Mucosa of descending colon (tissue), 3 donors: ENCODE data around the gene EXT2. TPM values are rescaled to one million over a fixed set of nuclear protein-coding genes. Genes with fewer than 3 reads are reported as not detected.

Experiments
- ATAC-seq: fragments of 200-7000 bp; cut with Tn5 transposase; one replicate; pipeline ENCODE4 v1.9.1; 2020; ENCODE audit warnings: mild to moderate bottlenecking, moderate library complexity
- DNase-seq, 3 donors: peaks; one replicate each; pipeline ENCODE4 v3.0.0-alpha.2; 2020
- H3K36me3 ChIP-seq: fragments of 200-600 bp; one replicate; pipeline ENCODE4 v1.8.0; 2021; ENCODE audit warnings: low read depth, mild to moderate bottlenecking
- H3K4me1 ChIP-seq: fragments of 200-600 bp; one replicate; pipeline ENCODE4 v1.8.0; 2021; ENCODE audit warnings: low read depth, mild to moderate bottlenecking
- H3K4me3 ChIP-seq: fragments of 200-600 bp; one replicate; pipeline ENCODE4 v1.8.0; 2021; ENCODE audit warnings: mild to moderate bottlenecking
- H3K9me3 ChIP-seq: fragments of 200-600 bp; one replicate; pipeline ENCODE4 v1.8.0; 2021; ENCODE audit warnings: mild to moderate bottlenecking
- intact Hi-C, 2 donors: fragments of 100-400 bp; cut with DNase I in 1 of 2; cut with micrococcal nuclease in 1 of 2; formaldehyde crosslinking; loops; one replicate each; pipeline versions ENCODE4 v1.11.0 to v1.11.1; 2022; cut with DNase I, micrococcal nuclease
- total RNA-seq, 3 donors: library from RNA; stranded (reverse); fragmentation: NEBNext Ultra II Directional in 2 of 3; extraction: Animal tissue kit (Norgen Biotek cat#: 25700) in 2 of 3; gene quantifications; one replicate each; pipeline versions ENCODE4 v1.2.1 to v1.2.4, GENCODE V29; 2021 to 2023
- TF ChIP-seq, protein P1 (sequence below): fragments of 200-600 bp; IDR thresholded peaks from one replicate; pipeline ENCODE4 v1.8.0; 2022; ENCODE audit warnings: antibody characterized with exemption, mild to moderate bottlenecking
- donor health status: DM: no; HTN: no; CAD: no; lungs with moderate emphysema.
- donor health status: DM: no; HTN: no; CAD: no.
- donor health status: DM: no; HTN: yes; CAD: no.

Gene EXT2
- total RNA-seq, 3 donors from 2014 or later, result 53.3 to 59.7 (median 57.2) TPM

DNA sequence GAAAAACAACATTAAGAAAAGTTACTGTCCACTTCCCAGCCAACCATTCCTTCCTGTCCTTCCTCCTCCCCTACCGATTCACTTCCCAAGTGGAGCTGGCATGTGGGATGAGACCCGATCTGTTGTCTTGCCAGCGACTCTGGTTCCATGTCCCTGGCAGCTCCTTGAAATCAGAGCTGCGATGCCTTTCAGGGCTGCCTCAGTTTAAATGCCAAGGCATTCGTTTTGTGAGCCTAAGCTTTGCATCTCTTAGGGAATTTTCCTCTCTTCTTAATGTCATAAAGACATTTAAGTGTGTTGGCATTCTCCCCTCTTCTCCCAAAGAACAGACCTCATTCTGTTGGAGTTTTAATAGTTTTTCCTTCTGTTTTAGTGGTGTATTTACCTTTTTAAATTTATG lies 98.4 kb downstream of the EXT2 start:
- ATAC-seq, result no peak
- TF ChIP-seq, protein P1, sequence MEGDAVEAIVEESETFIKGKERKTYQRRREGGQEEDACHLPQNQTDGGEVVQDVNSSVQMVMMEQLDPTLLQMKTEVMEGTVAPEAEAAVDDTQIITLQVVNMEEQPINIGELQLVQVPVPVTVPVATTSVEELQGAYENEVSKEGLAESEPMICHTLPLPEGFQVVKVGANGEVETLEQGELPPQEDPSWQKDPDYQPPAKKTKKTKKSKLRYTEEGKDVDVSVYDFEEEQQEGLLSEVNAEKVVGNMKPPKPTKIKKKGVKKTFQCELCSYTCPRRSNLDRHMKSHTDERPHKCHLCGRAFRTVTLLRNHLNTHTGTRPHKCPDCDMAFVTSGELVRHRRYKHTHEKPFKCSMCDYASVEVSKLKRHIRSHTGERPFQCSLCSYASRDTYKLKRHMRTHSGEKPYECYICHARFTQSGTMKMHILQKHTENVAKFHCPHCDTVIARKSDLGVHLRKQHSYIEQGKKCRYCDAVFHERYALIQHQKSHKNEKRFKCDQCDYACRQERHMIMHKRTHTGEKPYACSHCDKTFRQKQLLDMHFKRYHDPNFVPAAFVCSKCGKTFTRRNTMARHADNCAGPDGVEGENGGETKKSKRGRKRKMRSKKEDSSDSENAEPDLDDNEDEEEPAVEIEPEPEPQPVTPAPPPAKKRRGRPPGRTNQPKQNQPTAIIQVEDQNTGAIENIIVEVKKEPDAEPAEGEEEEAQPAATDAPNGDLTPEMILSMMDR, result no peak
- H3K9me3 ChIP-seq, result peaks cover 6% of the 10 kb centered on the region
- no peak overlapping the region for H3K4me3 ChIP-seq
- intact Hi-C loops, result no loop called here
- H3K4me1 ChIP-seq, result no peaks in the 10 kb centered on the region
- H3K36me3 ChIP-seq, result no peaks in the 10 kb centered on the region
- no peak for DNase-seq

DNA sequence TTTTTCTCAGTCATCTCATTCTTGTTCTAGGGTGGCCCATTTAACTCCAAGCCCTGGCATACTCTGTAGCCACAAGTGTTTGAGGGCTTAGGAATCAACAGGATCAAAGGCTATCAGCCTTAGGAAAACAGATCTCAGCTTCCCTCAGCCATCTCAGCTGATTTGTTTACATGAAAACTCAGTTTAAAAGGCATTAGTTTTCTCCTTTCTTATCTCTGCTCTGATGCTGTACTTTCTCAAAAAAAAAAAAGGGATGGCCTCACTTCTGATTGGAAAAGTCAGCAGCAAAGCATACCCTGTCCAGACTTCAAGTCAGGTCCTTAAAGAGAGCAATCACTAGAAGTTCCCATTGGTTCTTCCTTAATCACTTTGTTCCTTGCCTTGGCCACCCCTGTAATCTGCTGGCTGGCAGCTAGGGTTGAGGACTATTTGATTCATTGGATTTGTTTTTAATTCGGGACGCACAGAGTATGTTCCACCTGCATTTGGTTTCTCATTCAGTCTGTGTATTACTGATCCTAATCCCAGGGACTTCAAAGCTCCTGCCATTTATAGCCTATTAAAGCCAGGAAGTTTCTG lies 102.8 kb downstream of the EXT2 start:
- no peaks in the 10 kb centered on the region for H3K36me3 ChIP-seq
- H3K4me3 ChIP-seq, result no peak overlapping the region
- peaks cover 2% of the 10 kb centered on the region for H3K9me3 ChIP-seq
- H3K4me1 ChIP-seq, result no peaks in the 10 kb centered on the region
- ATAC-seq, result no peak
- DNase-seq, result no peak
- TF ChIP-seq, protein P1, result no peak
- intact Hi-C loops, result no loop called here

DNA sequence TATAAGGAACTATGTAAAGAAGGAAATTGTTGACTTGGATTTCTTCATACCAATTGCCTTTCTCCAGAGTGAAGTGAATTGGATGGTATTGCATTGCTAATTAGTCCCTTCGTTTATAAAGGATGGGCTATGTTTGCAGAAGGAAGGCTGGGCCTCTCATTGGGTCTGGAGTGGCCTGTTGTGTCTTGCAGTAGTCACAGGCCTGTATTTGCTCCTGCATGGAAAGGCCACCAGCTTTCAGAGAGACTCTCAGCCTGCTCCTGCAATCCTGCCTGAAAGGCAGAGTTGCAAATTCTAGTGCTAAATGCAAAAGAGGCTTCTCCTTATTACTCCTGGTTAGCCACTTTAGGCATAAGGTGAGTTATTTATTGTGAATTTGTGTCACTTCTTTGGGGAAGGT lies 103.8 kb downstream of the EXT2 start:
- no peak for ATAC-seq

DNA sequence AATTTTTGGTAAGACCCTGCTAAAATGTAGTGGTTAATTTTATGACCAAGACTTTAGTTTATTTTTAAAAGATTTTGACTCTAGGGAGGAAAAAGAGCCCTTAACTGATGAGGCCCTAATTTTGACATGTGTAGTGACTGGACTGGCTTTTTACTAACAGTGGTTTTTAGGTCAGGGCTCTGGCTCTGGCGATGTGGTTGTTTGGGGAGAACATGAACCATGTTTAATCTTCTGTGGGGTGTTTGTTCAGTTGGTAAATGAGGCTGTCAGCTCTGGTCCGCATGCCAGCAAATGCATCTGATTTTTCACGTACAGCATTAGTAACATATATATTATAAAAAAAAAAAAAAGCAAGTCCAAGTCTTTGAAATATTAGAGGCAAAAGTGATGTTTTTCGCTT lies 104.3 kb downstream of the EXT2 start:
- intact Hi-C loops, result no loop called here
- TF ChIP-seq, protein P1, result no peak
- peaks cover 2% of the 10 kb centered on the region for H3K9me3 ChIP-seq
- no peaks in the 10 kb centered on the region for H3K36me3 ChIP-seq
- H3K4me1 ChIP-seq, result no peaks in the 10 kb centered on the region
- ATAC-seq, result no peak
- DNase-seq, result no peak
- H3K4me3 ChIP-seq, result no peak overlapping the region

More for the DNA sequence above, 103.8 kb downstream of the EXT2 start:
- intact Hi-C loops, result no loop called here
- Histone ChIP-seq H3K36me3 (no peaks in the 10 kb centered on the region), H3K4me1 (no peaks in the 10 kb centered on the region), H3K9me3 (peaks cover 2% of the 10 kb centered on the region), H3K4me3 (no peak overlapping the region)
- no peak for DNase-seq
- TF ChIP-seq, protein P1, result no peak

DNA sequence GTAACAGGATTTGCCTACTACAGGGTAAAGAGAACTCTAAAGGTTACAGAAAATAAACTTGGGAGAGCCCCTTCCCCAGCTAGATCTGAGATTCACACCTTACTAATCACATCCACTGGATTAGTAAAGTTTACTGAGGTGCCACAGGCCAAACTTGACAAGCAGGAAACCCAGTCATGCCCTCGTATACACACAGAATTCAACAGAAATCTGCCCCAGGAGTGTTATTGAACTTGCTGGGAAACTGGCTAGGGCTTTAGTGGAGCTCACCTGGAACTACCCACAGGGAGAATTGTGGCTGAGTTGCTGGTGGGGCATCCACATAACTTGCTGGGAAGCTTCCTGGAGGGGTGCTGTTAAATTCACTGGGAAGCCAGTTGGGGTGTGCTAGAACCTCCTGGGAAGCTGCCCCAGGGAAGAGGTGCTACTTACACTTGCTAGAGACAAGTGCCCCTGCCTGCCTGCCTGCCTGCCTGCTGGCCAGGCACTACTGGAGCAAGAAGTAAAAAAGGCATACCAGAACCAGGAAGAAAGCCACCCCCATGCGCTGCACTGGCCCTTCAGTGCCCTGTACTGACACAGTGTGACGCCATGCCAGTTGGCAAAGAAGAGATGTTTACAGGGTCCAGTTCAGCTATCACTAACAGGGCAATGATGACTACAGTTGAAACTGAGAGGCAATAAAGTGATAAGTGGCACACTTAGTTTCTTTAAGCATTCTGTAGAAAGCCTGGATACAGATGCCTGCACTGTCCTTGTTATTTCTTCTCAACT lies 108.0 kb downstream of the EXT2 start:
- no peak overlapping the region for H3K4me3 ChIP-seq
- intact Hi-C loops, result no loop called here
- TF ChIP-seq, protein P1, result no peak
- no peaks in the 10 kb centered on the region for H3K36me3 ChIP-seq
- DNase-seq, result peak in 1 of 3 donors; percentile 8
- no peaks in the 10 kb centered on the region for H3K4me1 ChIP-seq
- no peaks in the 10 kb centered on the region for H3K9me3 ChIP-seq
- ATAC-seq, result peak; percentile 61
